ENCODE results near the gene CCDC190.

DNA sequence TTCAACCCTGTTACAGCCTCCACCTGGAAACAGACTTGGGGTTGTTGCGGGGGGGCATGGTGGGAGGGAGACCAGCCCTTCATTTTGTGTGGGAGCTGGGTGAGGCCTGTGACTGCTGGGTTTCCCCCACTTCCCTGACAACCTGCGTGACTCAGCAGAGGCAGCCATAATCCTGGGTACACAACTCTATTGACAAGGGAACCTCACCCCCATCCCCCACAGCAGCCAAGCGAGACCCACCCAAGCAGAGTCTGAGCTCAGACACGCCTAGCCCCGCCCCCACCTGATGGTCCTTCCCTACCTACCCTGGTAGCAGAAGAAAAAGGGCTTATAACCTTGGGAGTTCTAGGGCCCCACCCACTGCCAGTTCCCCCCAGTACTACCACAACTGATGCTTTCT is 8.0 kb upstream of the CCDC190 start:
- TF ChIP-seq, protein P1, sequence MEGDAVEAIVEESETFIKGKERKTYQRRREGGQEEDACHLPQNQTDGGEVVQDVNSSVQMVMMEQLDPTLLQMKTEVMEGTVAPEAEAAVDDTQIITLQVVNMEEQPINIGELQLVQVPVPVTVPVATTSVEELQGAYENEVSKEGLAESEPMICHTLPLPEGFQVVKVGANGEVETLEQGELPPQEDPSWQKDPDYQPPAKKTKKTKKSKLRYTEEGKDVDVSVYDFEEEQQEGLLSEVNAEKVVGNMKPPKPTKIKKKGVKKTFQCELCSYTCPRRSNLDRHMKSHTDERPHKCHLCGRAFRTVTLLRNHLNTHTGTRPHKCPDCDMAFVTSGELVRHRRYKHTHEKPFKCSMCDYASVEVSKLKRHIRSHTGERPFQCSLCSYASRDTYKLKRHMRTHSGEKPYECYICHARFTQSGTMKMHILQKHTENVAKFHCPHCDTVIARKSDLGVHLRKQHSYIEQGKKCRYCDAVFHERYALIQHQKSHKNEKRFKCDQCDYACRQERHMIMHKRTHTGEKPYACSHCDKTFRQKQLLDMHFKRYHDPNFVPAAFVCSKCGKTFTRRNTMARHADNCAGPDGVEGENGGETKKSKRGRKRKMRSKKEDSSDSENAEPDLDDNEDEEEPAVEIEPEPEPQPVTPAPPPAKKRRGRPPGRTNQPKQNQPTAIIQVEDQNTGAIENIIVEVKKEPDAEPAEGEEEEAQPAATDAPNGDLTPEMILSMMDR (IDR thresholded peaks at IDR 0.05 in 2 of 3, conservative IDR thresholded peaks at IDR 0.05 in 1 of 3; ENCODE audit: borderline replicate concordance in 1 of 3, insufficient read depth in 1 of 3, low read depth in 2 of 3, low read length in 2 of 3) = no peak
- TF ChIP-seq POLR2AphosphoS5 (IDR thresholded peaks at IDR 0.05; ENCODE audit: low read depth, low read length) (no peak), EZH2 (IDR thresholded peaks at IDR 0.05) (no peak), POLR2A (IDR thresholded peaks at IDR 0.05; ENCODE audit: borderline replicate concordance, extremely low read depth, insufficient read depth, insufficient read length) (no peak), JUND (IDR thresholded peaks at IDR 0.05) (no peak), CEBPB (IDR thresholded peaks at IDR 0.05; ENCODE audit: low read depth) (no peak), CBX3 (IDR thresholded peaks at IDR 0.05; ENCODE audit: low read depth) (no peak), SIN3A (IDR thresholded peaks at IDR 0.05; ENCODE audit: low read depth) (no peak), SP1 (IDR thresholded peaks at IDR 0.05; ENCODE audit: low read depth) (no peak), RAD21 (IDR thresholded peaks at IDR 0.05; ENCODE audit: low read depth) (no peak), ELF1 (IDR thresholded peaks at IDR 0.05; ENCODE audit: borderline replicate concordance, low read depth) (no peak)
- TF ChIP-seq, protein P2, sequence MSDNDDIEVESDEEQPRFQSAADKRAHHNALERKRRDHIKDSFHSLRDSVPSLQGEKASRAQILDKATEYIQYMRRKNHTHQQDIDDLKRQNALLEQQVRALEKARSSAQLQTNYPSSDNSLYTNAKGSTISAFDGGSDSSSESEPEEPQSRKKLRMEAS (IDR thresholded peaks at IDR 0.05) = no peak
- TF ChIP-seq, protein P3, sequence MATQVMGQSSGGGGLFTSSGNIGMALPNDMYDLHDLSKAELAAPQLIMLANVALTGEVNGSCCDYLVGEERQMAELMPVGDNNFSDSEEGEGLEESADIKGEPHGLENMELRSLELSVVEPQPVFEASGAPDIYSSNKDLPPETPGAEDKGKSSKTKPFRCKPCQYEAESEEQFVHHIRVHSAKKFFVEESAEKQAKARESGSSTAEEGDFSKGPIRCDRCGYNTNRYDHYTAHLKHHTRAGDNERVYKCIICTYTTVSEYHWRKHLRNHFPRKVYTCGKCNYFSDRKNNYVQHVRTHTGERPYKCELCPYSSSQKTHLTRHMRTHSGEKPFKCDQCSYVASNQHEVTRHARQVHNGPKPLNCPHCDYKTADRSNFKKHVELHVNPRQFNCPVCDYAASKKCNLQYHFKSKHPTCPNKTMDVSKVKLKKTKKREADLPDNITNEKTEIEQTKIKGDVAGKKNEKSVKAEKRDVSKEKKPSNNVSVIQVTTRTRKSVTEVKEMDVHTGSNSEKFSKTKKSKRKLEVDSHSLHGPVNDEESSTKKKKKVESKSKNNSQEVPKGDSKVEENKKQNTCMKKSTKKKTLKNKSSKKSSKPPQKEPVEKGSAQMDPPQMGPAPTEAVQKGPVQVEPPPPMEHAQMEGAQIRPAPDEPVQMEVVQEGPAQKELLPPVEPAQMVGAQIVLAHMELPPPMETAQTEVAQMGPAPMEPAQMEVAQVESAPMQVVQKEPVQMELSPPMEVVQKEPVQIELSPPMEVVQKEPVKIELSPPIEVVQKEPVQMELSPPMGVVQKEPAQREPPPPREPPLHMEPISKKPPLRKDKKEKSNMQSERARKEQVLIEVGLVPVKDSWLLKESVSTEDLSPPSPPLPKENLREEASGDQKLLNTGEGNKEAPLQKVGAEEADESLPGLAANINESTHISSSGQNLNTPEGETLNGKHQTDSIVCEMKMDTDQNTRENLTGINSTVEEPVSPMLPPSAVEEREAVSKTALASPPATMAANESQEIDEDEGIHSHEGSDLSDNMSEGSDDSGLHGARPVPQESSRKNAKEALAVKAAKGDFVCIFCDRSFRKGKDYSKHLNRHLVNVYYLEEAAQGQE (IDR thresholded peaks at IDR 0.05; ENCODE audit: low read depth) = no peak

Measured in HCT116 (cell line).